Vagina (tissue), 2 donors: ENCODE results near the gene TMC8.

Experiments
- POLR2A ChIP-seq, 2 donors: fragments of 450-650 bp; IDR thresholded peaks; one replicate each; pipeline ENCODE4 v1.6.1; 2017; ENCODE audit warnings: antibody characterized with exemption in 2 of 2, mild to moderate bottlenecking in 2 of 2, moderate library complexity in 2 of 2
- POLR2AphosphoS5 ChIP-seq, 2 donors: sonication (generic); formaldehyde crosslinking; IDR thresholded peaks; one replicate each; pipeline ENCODE4 v1.9.0; 2017; ENCODE audit warnings: antibody characterized with exemption in 2 of 2, mild to moderate bottlenecking in 2 of 2, low read depth in 1 of 2; ENCODE audit not compliant: insufficient read depth in 1 of 2
- TF ChIP-seq, protein P1 (sequence below), 3 experiments: fragments of 450-650 bp in 2 of 3; fragments of 200-600 bp in 1 of 3; sonication (generic) in 1 of 3; IDR thresholded peaks; one replicate each; pipeline ENCODE4 v1.5.1; 2017 to 2019; ENCODE audit warnings: antibody characterized with exemption in 3 of 3, mild to moderate bottlenecking in 2 of 3, moderate library complexity in 2 of 3

DNA sequence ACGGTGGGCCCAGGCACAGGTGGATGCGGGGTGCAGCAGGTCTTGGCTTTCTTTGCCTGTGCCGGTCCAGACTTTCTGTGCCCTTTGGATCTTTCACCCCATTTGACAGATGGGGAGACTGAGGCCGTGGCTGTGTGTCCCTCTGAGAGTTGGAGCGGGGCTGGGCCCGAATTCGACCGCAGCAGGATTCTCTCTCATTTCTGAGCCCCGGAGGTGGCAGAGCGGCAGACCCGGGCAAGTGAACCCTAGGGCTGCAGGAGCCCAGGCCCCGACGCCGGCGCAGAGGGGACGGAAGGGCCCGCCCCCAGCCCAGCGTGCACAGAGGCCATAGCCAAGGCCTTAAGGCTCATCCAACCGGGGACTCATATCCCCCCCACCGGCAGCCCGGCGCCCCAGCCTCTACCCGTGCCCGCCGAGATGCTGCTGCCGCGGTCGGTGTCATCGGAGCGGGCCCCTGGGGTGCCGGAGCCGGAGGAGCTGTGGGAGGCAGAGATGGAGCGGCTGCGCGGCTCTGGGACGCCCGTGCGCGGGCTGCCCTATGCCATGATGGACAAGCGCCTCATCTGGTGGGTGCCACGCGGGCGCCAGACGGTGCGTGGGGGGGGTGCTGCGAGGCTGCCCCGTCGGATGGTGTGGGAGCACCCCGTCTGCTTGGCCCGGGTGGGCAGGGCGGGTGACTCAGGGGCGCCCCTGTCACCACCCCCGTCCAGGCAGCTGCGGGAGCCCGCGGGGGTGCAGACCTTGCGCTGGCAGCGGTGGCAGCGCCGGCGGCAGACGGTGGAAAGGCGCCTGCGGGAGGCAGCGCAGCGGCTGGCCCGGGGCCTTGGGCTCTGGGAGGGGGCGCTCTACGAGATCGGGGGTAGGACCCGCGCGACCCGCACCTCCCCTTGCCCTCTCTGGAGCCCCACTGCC is 857 bp downstream of the TMC8 start:
- TF ChIP-seq POLR2AphosphoS5 (IDR thresholded peaks at IDR 0.05; ENCODE audit: insufficient read depth in 1 of 2, low read depth in 1 of 2), result no peak
- TF ChIP-seq, protein P1, sequence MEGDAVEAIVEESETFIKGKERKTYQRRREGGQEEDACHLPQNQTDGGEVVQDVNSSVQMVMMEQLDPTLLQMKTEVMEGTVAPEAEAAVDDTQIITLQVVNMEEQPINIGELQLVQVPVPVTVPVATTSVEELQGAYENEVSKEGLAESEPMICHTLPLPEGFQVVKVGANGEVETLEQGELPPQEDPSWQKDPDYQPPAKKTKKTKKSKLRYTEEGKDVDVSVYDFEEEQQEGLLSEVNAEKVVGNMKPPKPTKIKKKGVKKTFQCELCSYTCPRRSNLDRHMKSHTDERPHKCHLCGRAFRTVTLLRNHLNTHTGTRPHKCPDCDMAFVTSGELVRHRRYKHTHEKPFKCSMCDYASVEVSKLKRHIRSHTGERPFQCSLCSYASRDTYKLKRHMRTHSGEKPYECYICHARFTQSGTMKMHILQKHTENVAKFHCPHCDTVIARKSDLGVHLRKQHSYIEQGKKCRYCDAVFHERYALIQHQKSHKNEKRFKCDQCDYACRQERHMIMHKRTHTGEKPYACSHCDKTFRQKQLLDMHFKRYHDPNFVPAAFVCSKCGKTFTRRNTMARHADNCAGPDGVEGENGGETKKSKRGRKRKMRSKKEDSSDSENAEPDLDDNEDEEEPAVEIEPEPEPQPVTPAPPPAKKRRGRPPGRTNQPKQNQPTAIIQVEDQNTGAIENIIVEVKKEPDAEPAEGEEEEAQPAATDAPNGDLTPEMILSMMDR (IDR thresholded peaks at IDR 0.05), result no peak
- no peak for TF ChIP-seq POLR2A (IDR thresholded peaks at IDR 0.05)
